Measurements from ENCODE around the gene NAALADL2. TPM values are rescaled to one million over a fixed set of nuclear protein-coding genes. Genes with fewer than 3 reads are reported as not detected.

NAALADL2 gene
- total and polyA plus RNA-seq, 2 donors from 2014 or later, result 2.0 to 20.2 TPM

GRCh38 chr3:175413926-175414325, 554.8 kb downstream of the NAALADL2 start:
- no peaks in the 10 kb centered on the region for H3K36me3 ChIP-seq (ENCODE audit: control insufficient read depth in 2 of 3, insufficient read depth in 3 of 3, low read length in 3 of 3)
- H3K9me3 ChIP-seq (ENCODE audit: control insufficient read depth in 2 of 3, insufficient read depth in 1 of 3, low read length in 3 of 3), result no peaks in the 10 kb centered on the region
- no peak overlapping the region for H3K9ac ChIP-seq (ENCODE audit: low read length in 3 of 3)
- H3K27ac ChIP-seq (ENCODE audit: low read depth in 2 of 2, low read length in 2 of 2), result no peak overlapping the region
- intact Hi-C loops (cut with DNase I), result no loop called here
- H3K4me1 ChIP-seq (ENCODE audit: control insufficient read depth in 2 of 3, insufficient read depth in 2 of 3, low read depth in 1 of 3, low read length in 3 of 3), result no peaks in the 10 kb centered on the region
- no peaks in the 10 kb centered on the region for H3K27me3 ChIP-seq (ENCODE audit: control insufficient read depth, insufficient read depth, low read length)
- no peak overlapping the region for H3K4me3 ChIP-seq (ENCODE audit: low read length in 3 of 3)
- FAIRE-seq (no peak), DNase-seq (no peak)
- TF ChIP-seq CTCF (IDR thresholded peaks at IDR 0.05; ENCODE audit: borderline replicate concordance, extremely low read depth, insufficient read depth), result no peak

DNA sequence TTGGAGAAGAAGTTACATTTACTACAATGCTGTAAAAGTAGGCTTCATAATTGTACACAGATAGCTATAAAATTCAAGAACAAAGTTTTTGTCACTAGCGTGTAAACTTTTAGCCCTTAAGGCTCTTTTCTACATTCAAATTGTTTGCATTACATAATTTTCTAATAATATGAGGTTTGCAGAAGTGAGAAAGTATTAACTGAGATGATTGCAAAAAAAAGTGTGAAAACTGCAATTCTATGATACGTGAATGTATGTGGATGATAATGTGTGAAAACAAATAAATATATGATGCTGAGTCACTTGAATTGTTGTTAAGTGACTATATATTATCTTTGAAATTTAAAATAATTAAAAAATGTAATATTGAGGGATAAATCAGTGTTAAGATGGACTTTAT, 557.5 kb downstream of the NAALADL2 start:
- Histone ChIP-seq H3K36me3 (ENCODE audit: control insufficient read depth in 2 of 3, insufficient read depth in 3 of 3, low read length in 3 of 3) (no peaks in the 10 kb centered on the region), H3K9me3 (ENCODE audit: control insufficient read depth in 2 of 3, insufficient read depth in 1 of 3, low read length in 3 of 3) (no peaks in the 10 kb centered on the region), H3K27me3 (ENCODE audit: control insufficient read depth, insufficient read depth, low read length) (no peaks in the 10 kb centered on the region), H3K27ac (ENCODE audit: low read depth in 2 of 2, low read length in 2 of 2) (no peak overlapping the region), H3K4me1 (ENCODE audit: control insufficient read depth in 2 of 3, insufficient read depth in 2 of 3, low read depth in 1 of 3, low read length in 3 of 3) (no peaks in the 10 kb centered on the region), H3K4me3 (ENCODE audit: low read length in 3 of 3) (no peak overlapping the region), H3K9ac (ENCODE audit: low read length in 3 of 3) (no peak overlapping the region)
- no peak for TF ChIP-seq CTCF (IDR thresholded peaks at IDR 0.05; ENCODE audit: borderline replicate concordance, extremely low read depth, insufficient read depth)
- DNase-seq (no peak), FAIRE-seq (peak; percentile 49)
- intact Hi-C loops (cut with DNase I), result no loop called here

GRCh38 chr3:175417426-175417825, 558.3 kb downstream of the NAALADL2 start:
- DNase-seq (no peak), FAIRE-seq (no peak)
- no peaks in the 10 kb centered on the region for H3K4me1 ChIP-seq (ENCODE audit: control insufficient read depth in 2 of 3, insufficient read depth in 2 of 3, low read depth in 1 of 3, low read length in 3 of 3)
- no peaks in the 10 kb centered on the region for H3K36me3 ChIP-seq (ENCODE audit: control insufficient read depth in 2 of 3, insufficient read depth in 3 of 3, low read length in 3 of 3)
- no peaks in the 10 kb centered on the region for H3K9me3 ChIP-seq (ENCODE audit: control insufficient read depth in 2 of 3, insufficient read depth in 1 of 3, low read length in 3 of 3)
- intact Hi-C loops (cut with DNase I), result no loop called here
- TF ChIP-seq CTCF (IDR thresholded peaks at IDR 0.05; ENCODE audit: borderline replicate concordance, extremely low read depth, insufficient read depth), result no peak
- H3K9ac ChIP-seq (ENCODE audit: low read length in 3 of 3), result no peak overlapping the region
- H3K27ac ChIP-seq (ENCODE audit: low read depth in 2 of 2, low read length in 2 of 2), result no peak overlapping the region
- H3K4me3 ChIP-seq (ENCODE audit: low read length in 3 of 3), result no peak overlapping the region
- H3K27me3 ChIP-seq (ENCODE audit: control insufficient read depth, insufficient read depth, low read length), result no peaks in the 10 kb centered on the region

DNA sequence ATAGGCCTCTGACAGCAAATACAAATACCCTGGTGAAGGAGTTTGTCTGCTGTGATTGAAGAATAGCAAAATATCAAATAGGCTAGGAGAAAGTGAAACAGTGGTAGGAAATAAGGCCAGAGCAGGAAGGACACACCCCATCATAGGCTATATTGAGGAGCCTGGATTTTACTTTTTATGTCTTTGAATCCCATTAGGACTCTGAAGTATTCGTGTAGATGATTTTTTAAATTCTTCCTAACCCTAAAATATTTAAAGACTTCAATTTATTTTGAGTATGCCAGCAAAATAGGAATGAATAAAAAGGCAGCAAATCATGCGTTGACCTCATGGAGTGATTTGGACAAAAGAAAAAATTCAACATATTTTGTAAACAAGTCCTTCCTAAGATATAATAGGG, 562.8 kb downstream of the NAALADL2 start:
- intact Hi-C loops (cut with DNase I), result no loop called here
- FAIRE-seq, result no peak

More for the DNA sequence above, 562.8 kb downstream of the NAALADL2 start:
- H3K4me3 ChIP-seq (ENCODE audit: low read length in 3 of 3), result no peak overlapping the region
- no peak overlapping the region for H3K27ac ChIP-seq (ENCODE audit: low read depth in 2 of 2, low read length in 2 of 2)
- DNase-seq, result no peak
- H3K9ac ChIP-seq (ENCODE audit: low read length in 3 of 3), result no peak overlapping the region
- no peaks in the 10 kb centered on the region for H3K9me3 ChIP-seq (ENCODE audit: control insufficient read depth in 2 of 3, insufficient read depth in 1 of 3, low read length in 3 of 3)
- no peaks in the 10 kb centered on the region for H3K36me3 ChIP-seq (ENCODE audit: control insufficient read depth in 2 of 3, insufficient read depth in 3 of 3, low read length in 3 of 3)
- no peak for TF ChIP-seq CTCF (IDR thresholded peaks at IDR 0.05; ENCODE audit: borderline replicate concordance, extremely low read depth, insufficient read depth)
- no peaks in the 10 kb centered on the region for H3K4me1 ChIP-seq (ENCODE audit: control insufficient read depth in 2 of 3, insufficient read depth in 2 of 3, low read depth in 1 of 3, low read length in 3 of 3)
- H3K27me3 ChIP-seq (ENCODE audit: control insufficient read depth, insufficient read depth, low read length), result no peaks in the 10 kb centered on the region

All from kidney (tissue), 14 donors.